H1 (cell line): ENCODE results near the gene PFDN5.
A peak's percentile ranks its signal among the peaks of the same experiment; 100 is the strongest.

Experiments used
- CEBPB ChIP-seq: IDR thresholded peaks from 2 replicates; pipeline ENCODE4 v1.6.1; 2012; ENCODE audit warnings: low read depth, low read length
- CTCF ChIP-seq, 3 experiments: IDR thresholded peaks; 1 replicate in 2 of 3; 2 replicates in 1 of 3; pipeline versions ENCODE4 v1.5.1 to v1.6.1; 2011; ENCODE audit warnings: low read length in 3 of 3, mild to moderate bottlenecking in 3 of 3, inconsistent platforms in 2 of 3, low read depth in 1 of 3, moderate library complexity in 1 of 3; ENCODE audit not compliant: insufficient read depth in 1 of 3; ENCODE audit errors: control extremely low read depth in 1 of 3
- EP300 ChIP-seq, 2 experiments: IDR thresholded peaks; 1 replicate in 1 of 2; 2 replicates in 1 of 2; pipeline ENCODE4 v1.6.1; 2011 to 2012; ENCODE audit warnings: low read depth in 2 of 2, low read length in 2 of 2, mild to moderate bottlenecking in 2 of 2, borderline replicate concordance in 1 of 2, inconsistent platforms in 1 of 2, moderate library complexity in 1 of 2
- FOSL1 ChIP-seq: IDR thresholded peaks from 2 replicates; pipeline ENCODE4 v1.6.1; 2011; ENCODE audit warnings: mild to moderate bottlenecking, low read depth, low read length, moderate library complexity; ENCODE audit not compliant: insufficient read depth
- POLR2AphosphoS5 ChIP-seq: IDR thresholded peaks from 2 replicates; pipeline ENCODE4 v1.6.1; 2011; ENCODE audit warnings: low read depth, low read length
- RAD21 ChIP-seq, 2 experiments: IDR thresholded peaks in 1 of 2; conservative IDR thresholded peaks in 1 of 2; 2 replicates each; pipeline ENCODE4 v1.6.1; 2011; ENCODE audit warnings: low read depth in 2 of 2, low read length in 2 of 2, improper control_type of control experiment in 1 of 2, inconsistent platforms in 1 of 2, mild to moderate bottlenecking in 1 of 2, moderate library complexity in 1 of 2

DNA sequence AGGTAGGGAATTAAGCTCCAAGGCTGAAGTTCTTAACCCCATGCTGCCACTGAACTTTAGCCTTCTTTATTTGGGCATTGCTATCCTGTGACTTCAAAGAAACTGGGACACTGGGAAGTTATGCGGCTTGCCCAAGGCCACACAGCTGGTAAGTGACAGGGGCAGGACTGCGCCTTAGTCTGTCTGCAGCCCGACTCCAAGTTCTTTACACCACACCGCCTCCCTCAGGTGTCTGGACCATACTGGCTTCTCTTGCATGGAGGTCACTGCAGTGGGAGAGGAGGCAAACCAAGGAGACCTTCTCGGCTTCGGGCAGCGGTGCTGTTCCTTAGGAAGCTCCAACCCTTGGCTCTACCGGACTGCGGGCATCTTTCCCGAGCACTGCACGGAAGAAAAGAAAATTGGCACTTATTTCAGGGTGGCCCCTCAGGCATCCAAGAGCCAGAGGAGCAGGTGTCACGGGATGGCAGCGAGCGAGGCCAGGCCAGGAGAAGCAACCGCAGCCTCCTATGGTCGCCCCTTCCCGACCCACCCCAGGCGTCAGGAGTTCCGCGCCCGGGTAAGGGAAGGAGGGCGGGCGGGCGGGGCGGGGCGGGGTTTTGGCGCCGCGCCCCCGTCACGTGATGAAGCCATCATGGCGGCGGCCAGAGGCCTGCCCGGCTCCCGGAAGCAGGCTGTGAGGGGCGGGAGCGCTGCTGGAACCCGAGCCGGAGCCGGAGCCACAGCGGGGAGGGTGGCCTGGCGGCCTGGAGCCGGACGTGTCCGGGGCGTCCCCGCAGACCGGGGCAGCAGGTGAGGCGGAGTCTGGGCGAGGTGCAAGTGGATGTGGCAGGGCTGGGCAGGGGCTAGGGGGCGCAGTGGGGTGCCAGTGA, 43.6 kb upstream of the PFDN5 start:
- no peak for TF ChIP-seq FOSL1
- TF ChIP-seq CTCF (IDR thresholded peaks at IDR 0.05; ENCODE audit: control extremely low read depth in 1 of 3, insufficient read depth in 1 of 3, low read depth in 1 of 3, low read length in 3 of 3) = peak; percentile 56 to 69 (median 65)
- TF ChIP-seq POLR2AphosphoS5 = peak; percentile 58; the same call in 1 of the 2 replicates
- TF ChIP-seq EP300 (IDR thresholded peaks at IDR 0.05; ENCODE audit: borderline replicate concordance in 1 of 2, low read depth in 2 of 2, low read length in 2 of 2) = no peak
- TF ChIP-seq CEBPB = no peak
- TF ChIP-seq RAD21 (IDR thresholded peaks at IDR 0.05 in 1 of 2, conservative IDR thresholded peaks at IDR 0.05 in 1 of 2; ENCODE audit: low read depth in 2 of 2, low read length in 2 of 2) = peak; percentile 78 to 84
